ENCODE data around the gene NUCKS1.

The NUCKS1 gene

GRCh38 chr1:205763980-205764379 lies 14.0 kb upstream of the NUCKS1 start:
- no peak overlapping the region for H3K4me3 ChIP-seq
- H3K4me1 ChIP-seq: no peaks in the 10 kb centered on the region
- no peaks in the 10 kb centered on the region for H3K36me3 ChIP-seq (replicated peaks)
- no peaks in the 10 kb centered on the region for H3K27me3 ChIP-seq (ENCODE audit: low read depth)
- no peak for DNase-seq (ENCODE audit: low spot score in 2 of 2)
- in situ Hi-C loops (cut with MboI; ENCODE audit: low sequenced_read_pairs): no loop called here
- H3K9me3 ChIP-seq: no peaks in the 10 kb centered on the region

- in situ Hi-C loops (cut with MboI; ENCODE audit: low sequenced_read_pairs): no loop called here
- no peak for DNase-seq (ENCODE audit: low spot score in 2 of 2)
Observed at GRCh38 chr1:205760606-205761005, 10.6 kb upstream of the NUCKS1 start.

GRCh38 chr1:205756552-205756951 lies 6.6 kb upstream of the NUCKS1 start:
- DNase-seq (ENCODE audit: low spot score in 2 of 2): no peak
- Histone ChIP-seq H3K4me3 (no peak overlapping the region), H3K36me3 (replicated peaks) (no peaks in the 10 kb centered on the region), H3K27me3 (ENCODE audit: low read depth) (no peaks in the 10 kb centered on the region), H3K4me1 (no peaks in the 10 kb centered on the region), H3K9me3 (no peaks in the 10 kb centered on the region)
- in situ Hi-C loops (cut with MboI; ENCODE audit: low sequenced_read_pairs): no loop called here

More at GRCh38 chr1:205760606-205761005, 10.6 kb upstream of the NUCKS1 start:
- Histone ChIP-seq H3K4me1 (no peaks in the 10 kb centered on the region), H3K36me3 (replicated peaks) (no peaks in the 10 kb centered on the region), H3K27me3 (ENCODE audit: low read depth) (no peaks in the 10 kb centered on the region), H3K4me3 (no peak overlapping the region), H3K9me3 (no peaks in the 10 kb centered on the region)

- no peaks in the 10 kb centered on the region for H3K9me3 ChIP-seq
- H3K4me1 ChIP-seq: peaks cover 5% of the 10 kb centered on the region
- in situ Hi-C loops (cut with MboI; ENCODE audit: low sequenced_read_pairs): no loop called here
- DNase-seq (ENCODE audit: low spot score in 2 of 2): no peak
- H3K4me3 ChIP-seq: no peak overlapping the region
- H3K36me3 ChIP-seq (replicated peaks): no peaks in the 10 kb centered on the region
- no peaks in the 10 kb centered on the region for H3K27me3 ChIP-seq (ENCODE audit: low read depth)
Observed at GRCh38 chr1:205754857-205755256, 4.9 kb upstream of the NUCKS1 start.

- no peaks in the 10 kb centered on the region for H3K9me3 ChIP-seq
- no peak for DNase-seq (ENCODE audit: low spot score in 2 of 2)
- no peak overlapping the region for H3K4me3 ChIP-seq
- H3K27me3 ChIP-seq (ENCODE audit: low read depth): no peaks in the 10 kb centered on the region
- peaks cover 13% of the 10 kb centered on the region for H3K36me3 ChIP-seq (replicated peaks)
- in situ Hi-C loops (cut with MboI; ENCODE audit: low sequenced_read_pairs): no loop called here
- peaks cover 11% of the 10 kb centered on the region for H3K4me1 ChIP-seq
Observed at GRCh38 chr1:205751036-205751651, 1.2 kb upstream of the NUCKS1 start.

- Histone ChIP-seq H3K9me3 (no peaks in the 10 kb centered on the region), H3K27me3 (ENCODE audit: low read depth) (no peaks in the 10 kb centered on the region), H3K4me1 (peaks cover 26% of the 10 kb centered on the region), H3K4me3 (peak overlapping the region; percentile 82), H3K36me3 (replicated peaks) (peaks cover 20% of the 10 kb centered on the region)
- in situ Hi-C loops (cut with MboI; ENCODE audit: low sequenced_read_pairs): no loop called here
- DNase-seq (ENCODE audit: low spot score in 2 of 2): peak; percentile 95 to 98
Observed at GRCh38 chr1:205749234-205750137, 496 bp downstream of the NUCKS1 start.

- peaks cover 34% of the 10 kb centered on the region for H3K4me1 ChIP-seq
- DNase-seq (ENCODE audit: low spot score in 2 of 2): peak; percentile 47 to 58
- no peaks in the 10 kb centered on the region for H3K9me3 ChIP-seq
- in situ Hi-C loops (cut with MboI; ENCODE audit: low sequenced_read_pairs): no loop called here
- H3K27me3 ChIP-seq (ENCODE audit: low read depth): no peaks in the 10 kb centered on the region
- H3K36me3 ChIP-seq (replicated peaks): peaks cover 20% of the 10 kb centered on the region
- peak overlapping the region; percentile 82 for H3K4me3 ChIP-seq
Observed at GRCh38 chr1:205748403-205749233, 1.4 kb downstream of the NUCKS1 start.

- Histone ChIP-seq H3K4me1 (peaks cover 47% of the 10 kb centered on the region), H3K27me3 (ENCODE audit: low read depth) (no peaks in the 10 kb centered on the region), H3K9me3 (no peaks in the 10 kb centered on the region), H3K36me3 (replicated peaks) (peaks cover 23% of the 10 kb centered on the region), H3K4me3 (peak overlapping the region; percentile 82)
- in situ Hi-C loops (cut with MboI; ENCODE audit: low sequenced_read_pairs): no loop called here
- peak in 1 of 2 experiments; percentile 30 for DNase-seq (ENCODE audit: low spot score in 2 of 2)
Observed at GRCh38 chr1:205746757-205747412, 3.1 kb downstream of the NUCKS1 start.

- no peak overlapping the region for H3K4me3 ChIP-seq
- no peaks in the 10 kb centered on the region for H3K9me3 ChIP-seq
- in situ Hi-C loops (cut with MboI; ENCODE audit: low sequenced_read_pairs): no loop called here
- DNase-seq (ENCODE audit: low spot score in 2 of 2): no peak
- no peaks in the 10 kb centered on the region for H3K27me3 ChIP-seq (ENCODE audit: low read depth)
- H3K36me3 ChIP-seq (replicated peaks): peaks cover 29% of the 10 kb centered on the region
- H3K4me1 ChIP-seq: peaks cover 42% of the 10 kb centered on the region
Observed at GRCh38 chr1:205744403-205744802, 5.6 kb downstream of the NUCKS1 start.

GRCh38 chr1:205743977-205744376 lies 6.0 kb downstream of the NUCKS1 start:
- in situ Hi-C loops (cut with MboI; ENCODE audit: low sequenced_read_pairs): no loop called here
- peaks cover 27% of the 10 kb centered on the region for H3K36me3 ChIP-seq (replicated peaks)
- no peak for DNase-seq (ENCODE audit: low spot score in 2 of 2)

GRCh38 chr1:205741681-205742080 lies 8.3 kb downstream of the NUCKS1 start:
- DNase-seq (ENCODE audit: low spot score in 2 of 2): no peak
- in situ Hi-C loops (cut with MboI; ENCODE audit: low sequenced_read_pairs): no loop called here
- H3K4me3 ChIP-seq: no peak overlapping the region
- peaks cover 21% of the 10 kb centered on the region for H3K36me3 ChIP-seq (replicated peaks)
- no peaks in the 10 kb centered on the region for H3K27me3 ChIP-seq (ENCODE audit: low read depth)
- no peaks in the 10 kb centered on the region for H3K9me3 ChIP-seq
- peaks cover 40% of the 10 kb centered on the region for H3K4me1 ChIP-seq

More at GRCh38 chr1:205743977-205744376, 6.0 kb downstream of the NUCKS1 start:
- no peaks in the 10 kb centered on the region for H3K27me3 ChIP-seq (ENCODE audit: low read depth)
- no peaks in the 10 kb centered on the region for H3K9me3 ChIP-seq
- H3K4me1 ChIP-seq: peaks cover 42% of the 10 kb centered on the region
- H3K4me3 ChIP-seq: no peak overlapping the region

GRCh38 chr1:205739348-205740160 lies 10.4 kb downstream of the NUCKS1 start:
- in situ Hi-C loops (cut with MboI; ENCODE audit: low sequenced_read_pairs): no loop called here
- peaks cover 21% of the 10 kb centered on the region for H3K4me1 ChIP-seq
- no peak for DNase-seq (ENCODE audit: low spot score in 2 of 2)
- peaks cover 30% of the 10 kb centered on the region for H3K36me3 ChIP-seq (replicated peaks)
- H3K9me3 ChIP-seq: no peaks in the 10 kb centered on the region
- H3K27me3 ChIP-seq (ENCODE audit: low read depth): no peaks in the 10 kb centered on the region
- H3K4me3 ChIP-seq: no peak overlapping the region
